Glomerular visceral epithelial cell (primary cell): ENCODE results near the gene ZNF136.
A peak's percentile ranks its signal among the peaks of the same experiment; 100 is the strongest.

Experiments used
- DNase-seq: peaks from one replicate; pipeline ENCODE4 v3.0.0-alpha.2; 2016; ENCODE audit errors: extremely low spot score

The ZNF136 gene

GRCh38 chr19:12194827-12195731, 32.2 kb downstream of the ZNF136 start:
- DNase-seq, result no peak

- no peak for DNase-seq
Measured at GRCh38 chr19:12198136-12198535, 35.2 kb downstream of the ZNF136 start.

- no peak for DNase-seq
Measured at GRCh38 chr19:12199757-12200419, 37.0 kb downstream of the ZNF136 start.

GRCh38 chr19:12202250-12202649, 39.4 kb downstream of the ZNF136 start:
- no peak for DNase-seq

- no peak for DNase-seq
Measured at GRCh38 chr19:12205296-12205695, 42.4 kb downstream of the ZNF136 start.

- no peak for DNase-seq
Measured at GRCh38 chr19:12208221-12208620, 45.3 kb downstream of the ZNF136 start.

GRCh38 chr19:12217332-12217731, 54.4 kb downstream of the ZNF136 start:
- no peak for DNase-seq

- DNase-seq, result no peak
Measured at GRCh38 chr19:12222980-12223630, 60.2 kb downstream of the ZNF136 start.

- peak; percentile 24 for DNase-seq
Measured at GRCh38 chr19:12224676-12225075, 61.8 kb downstream of the ZNF136 start.

GRCh38 chr19:12229990-12230389, 67.1 kb downstream of the ZNF136 start:
- no peak for DNase-seq

GRCh38 chr19:12230751-12231733, 68.1 kb downstream of the ZNF136 start:
- DNase-seq, result no peak

GRCh38 chr19:12232961-12233360, 70.1 kb downstream of the ZNF136 start:
- no peak for DNase-seq

- no peak for DNase-seq
Measured at GRCh38 chr19:12237143-12237839, 74.4 kb downstream of the ZNF136 start.
